HFFc6 (cell line): ENCODE measurements around the gene PROM1. TPM values are rescaled to one million over a fixed set of nuclear protein-coding genes. Genes with fewer than 3 reads are reported as not detected.

Experiments used
- DNase-seq: peaks from one replicate; pipeline ENCODE4 v3.0.0-alpha.2; 2018
- H3K27ac Mint-ChIP-seq: 2 replicates; pipeline ENCODE4 v1.8.0; 2020; ENCODE audit warnings: mild to moderate bottlenecking, mixed read lengths
- H3K27me3 Mint-ChIP-seq: 2 replicates; pipeline ENCODE4 v1.8.0; 2021; ENCODE audit warnings: mild to moderate bottlenecking, moderate library complexity, mixed read lengths; ENCODE audit not compliant: insufficient read depth
- H3K36me3 Mint-ChIP-seq: 2 replicates; pipeline ENCODE4 v1.8.0; 2021; ENCODE audit warnings: low read depth, mixed read lengths
- H3K4me1 Mint-ChIP-seq: 2 replicates; pipeline ENCODE4 v1.8.0; 2020; ENCODE audit warnings: low read depth, mixed read lengths
- H3K4me3 Mint-ChIP-seq: 2 replicates; pipeline ENCODE4 v1.8.0; 2020; ENCODE audit warnings: mild to moderate bottlenecking, moderate library complexity, mixed read lengths
- H3K9me3 Mint-ChIP-seq: 2 replicates; pipeline ENCODE4 v1.8.0; 2020; ENCODE audit warnings: mild to moderate bottlenecking, mixed read lengths
- CTCF ChIP-seq: fragments of 200-600 bp; sonication (generic); IDR thresholded peaks from 2 replicates; pipeline ENCODE4 v1.5.0; 2021; ENCODE audit warnings: antibody characterized with exemption, mild to moderate bottlenecking
- total RNA-seq, 6 experiments: library from RNA; stranded (reverse); fragmentation: NEBNext Ultra II Directional; extraction: Animal tissue kit (Norgen Biotek cat#: 25700); gene quantifications; 2 replicates in 1 of 6; 3 replicates in 5 of 6; pipeline ENCODE4 v1.2.3, GENCODE V29; 2021

The PROM1 gene
- total RNA-seq, 6 experiments from 2014 or later = 0.28 TPM; not detected in 5

GRCh38 chr4:16026160-16026761 lies 57.6 kb downstream of the PROM1 start:
- Mint-ChIP-seq H3K36me3 (no peaks in the 10 kb centered on the region), H3K4me1 (peaks cover 36% of the 10 kb centered on the region), H3K27me3 (peaks cover 5% of the 10 kb centered on the region), H3K27ac (no peak overlapping the region), H3K9me3 (no peaks in the 10 kb centered on the region), H3K4me3 (no peak overlapping the region)
- peak; percentile 25 for DNase-seq
- TF ChIP-seq CTCF = peak; percentile 95

GRCh38 chr4:16025268-16025667 lies 58.6 kb downstream of the PROM1 start:
- no peaks in the 10 kb centered on the region for H3K9me3 Mint-ChIP-seq

GRCh38 chr4:16023776-16024408 lies 59.9 kb downstream of the PROM1 start:
- no peak for TF ChIP-seq CTCF
- Mint-ChIP-seq H3K4me1 (peaks cover 24% of the 10 kb centered on the region), H3K9me3 (no peaks in the 10 kb centered on the region), H3K36me3 (no peaks in the 10 kb centered on the region), H3K27ac (no peak overlapping the region), H3K4me3 (peak overlapping the region; percentile 4), H3K27me3 (peaks cover 15% of the 10 kb centered on the region)
- peak; percentile 76 for DNase-seq

More at GRCh38 chr4:16025268-16025667, 58.6 kb downstream of the PROM1 start:
- Mint-ChIP-seq H3K27ac (no peak overlapping the region), H3K36me3 (no peaks in the 10 kb centered on the region), H3K4me1 (peaks cover 36% of the 10 kb centered on the region), H3K27me3 (peaks cover 9% of the 10 kb centered on the region), H3K4me3 (no peak overlapping the region)
- DNase-seq = no peak
- no peak for TF ChIP-seq CTCF

GRCh38 chr4:16021804-16022560 lies 61.8 kb downstream of the PROM1 start:
- H3K9me3 Mint-ChIP-seq = no peaks in the 10 kb centered on the region
- H3K4me1 Mint-ChIP-seq = peaks cover 16% of the 10 kb centered on the region
- no peak for DNase-seq
- H3K36me3 Mint-ChIP-seq = no peaks in the 10 kb centered on the region
- no peak for TF ChIP-seq CTCF
- peaks cover 27% of the 10 kb centered on the region for H3K27me3 Mint-ChIP-seq
- H3K4me3 Mint-ChIP-seq = no peak overlapping the region
- H3K27ac Mint-ChIP-seq = no peak overlapping the region

- Mint-ChIP-seq H3K27ac (no peak overlapping the region), H3K4me1 (peaks cover 15% of the 10 kb centered on the region), H3K9me3 (no peaks in the 10 kb centered on the region), H3K36me3 (no peaks in the 10 kb centered on the region), H3K4me3 (no peak overlapping the region), H3K27me3 (peaks cover 30% of the 10 kb centered on the region)
- no peak for DNase-seq
- TF ChIP-seq CTCF = no peak
Measured at GRCh38 chr4:16019649-16020048, 64.2 kb downstream of the PROM1 start.
